ENCODE data around the gene SRCAP. TPM values are rescaled to one million over a fixed set of nuclear protein-coding genes. Genes with fewer than 3 reads are reported as not detected.
A peak's percentile ranks its signal among the peaks of the same experiment; 100 is the strongest.

SRCAP gene
- polyA plus RNA-seq, 3 donors from 2014 or later, result 1.9 to 38.9 (median 2.8) TPM

DNA sequence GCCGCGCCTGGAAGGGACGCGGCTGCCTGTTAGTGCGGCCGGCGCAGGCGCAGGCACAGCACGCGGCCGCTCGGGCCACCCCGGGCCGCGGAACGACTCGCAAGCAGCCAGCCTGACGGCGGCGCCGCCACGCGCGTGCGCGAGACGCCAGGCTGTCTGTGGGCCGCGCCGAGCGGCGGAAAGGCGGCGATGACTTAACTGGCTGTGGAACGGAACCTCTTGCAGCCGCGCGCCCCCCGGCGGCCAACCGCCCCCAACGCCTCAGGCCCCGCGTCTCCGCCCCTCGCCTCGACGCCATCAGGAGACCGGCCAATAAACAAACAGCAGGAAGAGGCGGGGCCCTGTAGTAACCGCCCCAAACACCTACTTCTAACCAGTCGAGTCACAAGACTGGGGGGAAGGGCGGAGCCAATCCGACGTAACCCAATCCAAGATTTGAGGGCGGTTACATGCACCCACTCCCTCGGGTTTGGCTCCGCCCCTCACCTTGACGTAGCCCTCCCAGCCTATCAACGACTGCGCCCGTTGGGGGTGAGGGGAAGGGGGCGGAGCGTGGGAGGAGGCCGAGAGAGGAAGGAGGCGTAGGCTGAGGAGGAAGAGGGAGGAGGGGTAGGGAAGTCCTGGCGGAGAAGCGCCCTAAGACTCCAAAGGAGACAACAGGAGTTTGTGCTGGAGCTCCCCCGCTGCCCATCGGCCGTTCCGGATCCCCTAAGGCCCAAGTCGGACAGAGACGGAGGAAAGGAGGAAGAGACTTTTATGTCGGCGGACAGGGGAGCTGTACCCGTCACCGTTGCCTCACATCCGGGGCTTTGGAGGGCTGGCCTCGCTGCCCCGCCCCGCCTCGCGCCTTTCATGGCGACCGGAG, 40.9 kb upstream of the SRCAP start, which contains the start of gene FBRS:
TSS of gene FBRS (plus strand) at position 566 of the 865 bp plus-strand sequence. CDS start 1,088 bp downstream, outside the sequence.
- Mint-ChIP-seq H3K4me3 (peak within 1 kb of the TSS; percentile 88 to 98 (median 93)), H3K27me3 (ENCODE audit: low read depth in 3 of 3) (peaks cover 9 to 15% (median 14%) of the 10 kb centered on the region in 3 donors), H3K4me1 (peaks cover 36 to 43% of the 10 kb centered on the region in 2 donors), H3K27ac (peak within 1 kb of the TSS; percentile 96 to 100 (median 100)), H3K36me3 (peaks cover under 1 to 20% (median 8%) of the 10 kb centered on the region in 3 donors), H3K9me3 (no peaks in the 10 kb centered on the region)
- peak; percentile 100 for DNase-seq

- H3K4me3 Mint-ChIP-seq, result peak overlapping the region; percentile 88 to 98 (median 93)
- no peak for DNase-seq
- no peaks in the 10 kb centered on the region for H3K9me3 Mint-ChIP-seq
- H3K27ac Mint-ChIP-seq, result peak overlapping the region; percentile 96 to 100 (median 100)
- peaks cover 9 to 16% (median 15%) of the 10 kb centered on the region in 3 donors for H3K27me3 Mint-ChIP-seq (ENCODE audit: low read depth in 3 of 3)
- peaks cover 9 to 28% (median 16%) of the 10 kb centered on the region in 3 donors for H3K36me3 Mint-ChIP-seq
- H3K4me1 Mint-ChIP-seq, result peaks cover 44 to 51% of the 10 kb centered on the region in 2 donors
Measured at GRCh38 chr16:30658731-30659506, 40.1 kb upstream of the SRCAP start.

DNA sequence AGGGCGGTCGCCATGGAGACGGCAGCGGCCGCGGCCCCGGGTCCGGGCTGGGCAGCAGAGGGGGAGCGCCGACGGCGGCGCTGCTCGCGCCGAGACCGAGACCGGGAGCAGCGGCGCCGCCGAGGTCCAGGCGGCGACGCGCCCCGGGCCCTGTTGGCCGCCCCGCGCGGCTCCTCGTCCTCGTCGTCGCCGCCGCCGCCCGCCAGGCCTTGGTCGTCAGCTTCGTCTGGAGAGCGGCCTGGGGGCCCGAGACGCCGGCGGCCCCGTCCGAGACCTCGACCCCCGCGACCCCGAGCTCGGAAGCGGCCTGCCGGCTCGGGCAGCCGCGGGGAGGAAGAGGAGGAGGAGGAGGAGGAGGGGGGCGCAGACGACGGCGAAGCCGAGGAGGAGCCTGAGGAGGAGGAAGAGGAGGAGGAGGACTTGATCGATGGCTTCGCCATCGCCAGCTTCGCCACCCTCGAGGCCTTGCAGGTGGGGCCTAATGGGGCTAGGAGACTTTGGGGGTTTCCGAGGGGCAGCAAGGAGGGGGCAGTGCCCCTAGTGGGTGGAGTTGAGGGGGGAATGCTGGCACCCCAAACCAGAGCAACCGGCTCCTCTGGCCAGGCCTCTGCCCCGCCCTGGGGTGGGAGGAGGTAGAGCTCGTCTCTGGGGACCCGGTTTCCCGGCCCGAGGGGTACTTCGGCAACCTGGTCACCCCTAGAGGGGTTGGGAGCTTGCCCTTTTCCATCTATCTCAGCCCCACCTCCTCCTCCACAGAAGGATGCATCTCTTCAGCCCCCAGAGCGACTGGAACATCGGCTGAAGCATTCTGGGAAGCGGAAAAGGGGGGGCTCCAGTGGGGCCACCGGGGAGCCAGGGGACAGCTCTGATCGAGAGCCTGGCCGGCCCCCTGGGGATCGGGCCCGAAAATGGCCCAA, 39.2 kb upstream of the SRCAP start:
- no peaks in the 10 kb centered on the region for H3K9me3 Mint-ChIP-seq
- peaks cover 9 to 29% (median 16%) of the 10 kb centered on the region in 3 donors for H3K36me3 Mint-ChIP-seq
- peak overlapping the region; percentile 83 to 96 (median 90) for H3K27ac Mint-ChIP-seq
- H3K4me1 Mint-ChIP-seq, result peaks cover 44 to 51% of the 10 kb centered on the region in 2 donors
- peak; percentile 40 to 49 (median 47) for DNase-seq
- H3K4me3 Mint-ChIP-seq, result peak overlapping the region; percentile 76 to 85 (median 84)
- H3K27me3 Mint-ChIP-seq (ENCODE audit: low read depth in 3 of 3), result peaks cover 9 to 16% (median 15%) of the 10 kb centered on the region in 3 donors

DNA sequence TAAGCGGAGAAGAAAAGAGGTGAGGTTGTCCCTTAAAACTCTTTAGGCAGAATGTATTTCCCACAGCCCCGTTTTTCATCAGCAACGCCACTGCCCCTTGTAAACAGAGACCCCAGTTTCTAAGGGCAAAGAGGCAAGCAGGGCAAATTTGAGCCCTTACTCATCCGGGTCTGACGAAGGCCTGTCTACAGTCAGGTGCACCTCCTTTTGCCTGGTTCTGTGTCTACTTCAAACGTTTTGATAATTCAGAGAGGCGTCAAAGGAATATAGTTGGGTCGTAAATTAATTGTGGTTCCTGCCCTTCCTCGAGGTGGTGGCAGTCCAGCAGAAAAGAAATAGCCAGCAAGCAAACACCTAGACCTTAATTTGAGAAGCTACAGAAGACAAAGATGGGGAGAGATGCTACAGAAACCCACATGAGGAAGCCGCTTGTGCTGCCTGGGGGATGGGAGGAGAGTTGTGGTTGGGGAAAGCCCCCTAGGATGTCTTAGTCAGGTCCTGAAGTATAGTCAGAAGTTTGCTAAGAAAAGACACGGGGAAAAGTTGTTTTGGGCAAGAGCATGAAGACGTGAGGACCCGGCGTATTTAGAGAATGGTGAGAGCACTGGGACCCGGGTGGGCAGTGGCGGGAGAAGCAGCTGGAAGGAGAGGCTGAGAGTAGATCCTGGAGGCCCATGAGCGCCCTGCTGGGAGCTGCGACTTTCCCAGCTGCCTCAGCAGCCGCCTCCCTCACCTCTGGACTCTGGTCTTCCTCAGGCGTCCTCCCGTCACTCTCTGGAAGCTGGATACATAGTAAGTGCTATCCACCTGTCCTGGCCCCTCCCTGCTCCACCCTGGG, 38.3 kb upstream of the SRCAP start:
- H3K4me3 Mint-ChIP-seq, result peak overlapping the region; percentile 76 to 85 (median 84)
- DNase-seq, result peak; percentile 48 to 62 (median 48)
- peaks cover 9 to 16% (median 15%) of the 10 kb centered on the region in 3 donors for H3K27me3 Mint-ChIP-seq (ENCODE audit: low read depth in 3 of 3)
- peak overlapping the region; percentile 83 to 96 (median 90) for H3K27ac Mint-ChIP-seq
- peaks cover 9 to 26% (median 16%) of the 10 kb centered on the region in 3 donors for H3K36me3 Mint-ChIP-seq
- H3K4me1 Mint-ChIP-seq, result peaks cover 44 to 51% of the 10 kb centered on the region in 2 donors
- H3K9me3 Mint-ChIP-seq, result no peaks in the 10 kb centered on the region

DNA sequence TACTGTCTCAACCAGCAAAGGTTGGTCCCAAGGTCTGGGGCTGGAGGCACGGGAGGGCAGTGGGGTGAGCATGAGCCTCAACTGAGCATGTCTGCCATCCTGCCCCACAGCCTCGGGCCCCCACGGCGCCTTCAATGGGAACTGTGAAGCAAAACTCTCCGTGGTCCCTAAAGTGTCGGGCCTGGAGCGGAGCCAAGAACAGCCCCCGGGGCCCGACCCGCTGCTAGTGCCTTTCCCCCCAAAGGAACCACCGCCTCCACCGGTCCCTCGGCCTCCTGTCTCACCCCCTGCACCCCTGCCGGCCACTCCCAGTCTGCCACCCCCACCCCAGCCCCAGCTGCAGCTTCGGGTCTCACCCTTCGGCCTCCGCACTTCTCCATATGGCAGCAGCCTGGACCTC, 36.5 kb upstream of the SRCAP start:
- Mint-ChIP-seq H3K4me1 (peaks cover 36 to 40% of the 10 kb centered on the region in 2 donors), H3K27me3 (ENCODE audit: low read depth in 3 of 3) (peaks cover 9 to 15% (median 15%) of the 10 kb centered on the region in 3 donors), H3K36me3 (peaks cover 9 to 27% (median 12%) of the 10 kb centered on the region in 3 donors), H3K27ac (peak overlapping the region in 1 of 6 donors; percentile 79), H3K4me3 (peak overlapping the region in 1 of 5 donors; percentile 3), H3K9me3 (no peaks in the 10 kb centered on the region)
- no peak for DNase-seq

DNA sequence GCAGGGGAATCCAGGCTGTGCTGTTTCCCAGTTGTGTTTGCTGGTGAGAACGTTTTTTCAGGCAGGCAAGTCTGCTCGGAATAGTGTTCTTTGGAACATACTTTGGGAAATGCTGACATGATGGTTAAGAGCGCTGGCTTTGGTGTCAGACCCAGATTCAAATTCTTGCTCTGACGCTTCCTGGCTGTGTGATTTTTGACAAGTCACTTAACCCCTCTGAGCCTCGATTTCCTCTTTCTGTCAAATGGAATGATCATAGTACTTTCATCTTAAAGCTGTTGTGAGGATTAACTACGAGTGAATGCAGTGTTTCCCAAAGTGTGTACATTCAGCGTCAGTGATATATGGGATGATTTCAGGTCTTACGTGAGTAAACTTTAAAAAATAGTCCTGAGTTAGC, 35.9 kb upstream of the SRCAP start:
- peaks cover 33 to 38% of the 10 kb centered on the region in 2 donors for H3K4me1 Mint-ChIP-seq
- DNase-seq, result no peak
- peak overlapping the region in 3 of 6 donors; percentile 37 to 58 (median 42) for H3K27ac Mint-ChIP-seq
- H3K27me3 Mint-ChIP-seq (ENCODE audit: low read depth in 3 of 3), result peaks cover 9 to 13% (median 12%) of the 10 kb centered on the region in 3 donors
- H3K9me3 Mint-ChIP-seq, result no peaks in the 10 kb centered on the region
- peak overlapping the region in 1 of 5 donors; percentile 24 for H3K4me3 Mint-ChIP-seq
- peaks cover 13 to 31% (median 16%) of the 10 kb centered on the region in 3 donors for H3K36me3 Mint-ChIP-seq

- DNase-seq, result no peak
- peak overlapping the region in 4 of 6 donors; percentile 1 to 58 (median 48) for H3K27ac Mint-ChIP-seq
- peak overlapping the region in 1 of 5 donors; percentile 33 for H3K4me3 Mint-ChIP-seq
- peaks cover 16 to 35% (median 18%) of the 10 kb centered on the region in 3 donors for H3K36me3 Mint-ChIP-seq
- peaks cover 2 to 6% (median 5%) of the 10 kb centered on the region in 3 donors for H3K27me3 Mint-ChIP-seq (ENCODE audit: low read depth in 3 of 3)
- H3K9me3 Mint-ChIP-seq, result no peaks in the 10 kb centered on the region
- peaks cover 33 to 38% of the 10 kb centered on the region in 2 donors for H3K4me1 Mint-ChIP-seq
Measured at GRCh38 chr16:30663820-30664219, 35.2 kb upstream of the SRCAP start.

GRCh38 chr16:30664616-30665109, 34.3 kb upstream of the SRCAP start:
- Mint-ChIP-seq H3K27ac (no peak overlapping the region), H3K9me3 (no peaks in the 10 kb centered on the region), H3K4me1 (peaks cover 33 to 38% of the 10 kb centered on the region in 2 donors), H3K36me3 (peaks cover 16 to 35% (median 18%) of the 10 kb centered on the region in 3 donors), H3K4me3 (no peak overlapping the region), H3K27me3 (ENCODE audit: low read depth in 3 of 3) (peaks cover 0 to 6% (median 3%) of the 10 kb centered on the region in 3 donors)
- DNase-seq, result no peak

GRCh38 chr16:30665155-30665829, 33.7 kb upstream of the SRCAP start:
- Mint-ChIP-seq H3K27me3 (ENCODE audit: low read depth in 3 of 3) (peaks cover 0 to 6% (median 3%) of the 10 kb centered on the region in 3 donors), H3K4me3 (no peak overlapping the region), H3K4me1 (peaks cover 32 to 34% of the 10 kb centered on the region in 2 donors), H3K9me3 (no peaks in the 10 kb centered on the region), H3K27ac (peak overlapping the region in 1 of 6 donors; percentile 58), H3K36me3 (peaks cover 16 to 35% (median 18%) of the 10 kb centered on the region in 3 donors)
- no peak for DNase-seq

GRCh38 chr16:30665830-30666190, 33.2 kb upstream of the SRCAP start:
- Mint-ChIP-seq H3K4me3 (no peak overlapping the region), H3K27ac (no peak overlapping the region)
- DNase-seq, result no peak

GRCh38 chr16:30666681-30667080, 32.3 kb upstream of the SRCAP start:
- DNase-seq, result no peak
- Mint-ChIP-seq H3K4me3 (no peak overlapping the region), H3K27me3 (ENCODE audit: low read depth in 3 of 3) (peaks cover 0 to 3% (median 2%) of the 10 kb centered on the region in 3 donors), H3K27ac (no peak overlapping the region), H3K4me1 (peaks cover 19 to 20% of the 10 kb centered on the region in 2 donors), H3K36me3 (peaks cover 14 to 29% (median 16%) of the 10 kb centered on the region in 3 donors), H3K9me3 (no peaks in the 10 kb centered on the region)

More at GRCh38 chr16:30665830-30666190, 33.2 kb upstream of the SRCAP start:
- peaks cover 15 to 35% (median 16%) of the 10 kb centered on the region in 3 donors for H3K36me3 Mint-ChIP-seq
- H3K9me3 Mint-ChIP-seq, result no peaks in the 10 kb centered on the region
- H3K27me3 Mint-ChIP-seq (ENCODE audit: low read depth in 3 of 3), result peaks cover 0 to 3% (median 2%) of the 10 kb centered on the region in 3 donors
- H3K4me1 Mint-ChIP-seq, result peaks cover 27 to 28% of the 10 kb centered on the region in 2 donors
